ENCODE measurements around the gene CHPF.

CHPF gene, protein sequence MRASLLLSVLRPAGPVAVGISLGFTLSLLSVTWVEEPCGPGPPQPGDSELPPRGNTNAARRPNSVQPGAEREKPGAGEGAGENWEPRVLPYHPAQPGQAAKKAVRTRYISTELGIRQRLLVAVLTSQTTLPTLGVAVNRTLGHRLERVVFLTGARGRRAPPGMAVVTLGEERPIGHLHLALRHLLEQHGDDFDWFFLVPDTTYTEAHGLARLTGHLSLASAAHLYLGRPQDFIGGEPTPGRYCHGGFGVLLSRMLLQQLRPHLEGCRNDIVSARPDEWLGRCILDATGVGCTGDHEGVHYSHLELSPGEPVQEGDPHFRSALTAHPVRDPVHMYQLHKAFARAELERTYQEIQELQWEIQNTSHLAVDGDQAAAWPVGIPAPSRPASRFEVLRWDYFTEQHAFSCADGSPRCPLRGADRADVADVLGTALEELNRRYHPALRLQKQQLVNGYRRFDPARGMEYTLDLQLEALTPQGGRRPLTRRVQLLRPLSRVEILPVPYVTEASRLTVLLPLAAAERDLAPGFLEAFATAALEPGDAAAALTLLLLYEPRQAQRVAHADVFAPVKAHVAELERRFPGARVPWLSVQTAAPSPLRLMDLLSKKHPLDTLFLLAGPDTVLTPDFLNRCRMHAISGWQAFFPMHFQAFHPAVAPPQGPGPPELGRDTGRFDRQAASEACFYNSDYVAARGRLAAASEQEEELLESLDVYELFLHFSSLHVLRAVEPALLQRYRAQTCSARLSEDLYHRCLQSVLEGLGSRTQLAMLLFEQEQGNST

DNA sequence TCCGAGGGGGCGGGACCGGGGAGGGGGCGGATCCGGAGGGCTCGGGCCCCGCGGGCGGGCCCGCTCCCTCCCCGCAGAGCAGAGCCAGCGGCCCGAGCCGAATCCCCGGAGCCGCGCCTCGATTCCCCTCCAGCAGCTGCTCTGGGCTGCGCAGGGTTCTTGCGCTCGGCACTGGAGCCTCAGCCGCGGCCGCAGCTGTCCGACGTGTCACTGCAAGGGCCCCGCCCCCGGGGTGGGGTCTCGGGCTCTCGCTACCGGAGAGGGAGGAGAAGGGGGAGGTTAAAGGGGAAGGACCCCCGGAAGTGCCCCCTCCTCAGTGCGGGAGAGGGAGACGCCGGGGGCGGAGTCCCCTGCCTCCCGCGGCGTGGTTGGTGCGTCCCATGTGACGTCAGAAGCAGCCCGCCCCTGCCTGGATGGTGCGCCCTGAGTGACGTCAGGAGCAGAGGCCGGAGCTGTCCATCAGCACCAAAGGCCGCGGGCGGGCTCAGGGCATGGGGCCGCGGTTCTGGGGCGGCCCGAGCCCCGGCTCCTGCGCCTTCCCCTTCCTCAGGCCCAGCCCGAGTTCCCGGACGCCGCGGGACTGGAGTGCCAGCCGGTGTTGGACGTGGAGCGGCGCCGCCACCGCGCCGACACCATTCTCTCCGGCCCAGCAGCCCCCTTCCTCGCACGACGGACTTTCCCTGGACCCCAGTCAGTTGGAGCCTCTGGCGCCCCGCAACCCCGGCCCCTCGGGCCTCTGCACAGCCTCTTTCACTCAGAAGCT, at the start of gene CHPF, which contains the start of gene TMEM198:
TSS of gene CHPF (minus strand) at position 214 of the 763 bp plus-strand sequence. CDS start 271 bp downstream, outside the sequence.
TSS of gene TMEM198 (plus strand) at position 433 of the 763 bp plus-strand sequence. CDS start 700 bp downstream, outside the sequence.
- peak; percentile 95 for DNase-seq

DNA sequence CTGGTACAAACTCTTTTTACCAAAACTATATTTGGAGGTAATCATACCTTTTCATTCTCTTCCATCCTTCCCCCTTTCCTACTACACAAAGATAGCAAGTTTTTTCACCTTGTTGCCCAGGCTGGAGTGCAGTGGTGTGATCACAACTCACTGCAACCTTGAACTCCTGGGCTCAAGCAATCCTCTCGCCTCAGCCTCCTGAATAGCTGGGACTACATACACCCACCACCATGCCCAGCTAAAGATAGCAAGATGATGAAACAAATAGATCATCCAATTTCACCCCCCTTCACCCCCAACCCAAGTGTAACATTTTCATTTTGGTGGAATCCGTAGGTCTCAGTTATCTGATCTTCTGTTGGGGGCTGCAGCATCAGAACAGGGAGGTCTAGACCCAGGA, 49.5 kb upstream of the CHPF start:
- DNase-seq = no peak

DNA sequence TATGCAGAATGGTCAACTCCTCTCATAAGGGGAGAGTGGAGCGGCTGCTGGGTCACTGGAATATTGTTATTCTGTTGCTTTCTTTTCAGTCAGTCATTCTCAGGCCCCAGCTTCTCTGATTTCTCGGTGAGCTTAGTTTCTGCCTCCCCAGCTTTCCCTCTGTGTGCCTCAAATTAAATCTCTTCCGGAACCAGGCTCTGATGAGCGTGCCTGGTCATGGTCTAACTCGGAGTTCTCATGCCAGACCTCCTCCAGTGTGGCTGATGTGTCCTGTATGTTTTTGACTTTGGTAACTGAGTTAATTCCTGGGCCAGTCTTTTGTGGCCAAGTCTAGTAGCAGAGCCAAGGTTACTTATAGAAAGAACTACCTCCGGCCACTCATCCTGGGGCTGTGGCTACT, 49.1 kb upstream of the CHPF start:
- DNase-seq = no peak

DNA sequence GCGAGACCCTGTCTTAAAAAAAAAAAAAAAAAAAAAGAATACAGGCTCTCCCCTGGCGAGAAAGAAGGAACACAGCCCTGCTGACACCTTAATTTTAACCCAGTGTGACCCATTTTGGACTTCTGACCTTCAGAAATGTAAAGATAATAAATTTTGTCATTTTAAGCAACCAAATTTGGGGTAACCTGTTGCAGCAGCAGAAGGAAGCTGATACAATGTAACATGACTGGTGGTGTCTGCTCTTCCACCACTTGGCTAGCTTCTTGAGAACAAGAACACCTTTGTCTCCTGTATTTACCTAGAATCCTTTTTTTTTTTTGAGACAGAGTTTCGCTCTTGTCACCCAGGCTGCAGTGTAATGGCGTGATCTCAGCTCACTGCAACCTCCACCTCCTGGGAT, 47.5 kb upstream of the CHPF start:
- no peak for DNase-seq

DNA sequence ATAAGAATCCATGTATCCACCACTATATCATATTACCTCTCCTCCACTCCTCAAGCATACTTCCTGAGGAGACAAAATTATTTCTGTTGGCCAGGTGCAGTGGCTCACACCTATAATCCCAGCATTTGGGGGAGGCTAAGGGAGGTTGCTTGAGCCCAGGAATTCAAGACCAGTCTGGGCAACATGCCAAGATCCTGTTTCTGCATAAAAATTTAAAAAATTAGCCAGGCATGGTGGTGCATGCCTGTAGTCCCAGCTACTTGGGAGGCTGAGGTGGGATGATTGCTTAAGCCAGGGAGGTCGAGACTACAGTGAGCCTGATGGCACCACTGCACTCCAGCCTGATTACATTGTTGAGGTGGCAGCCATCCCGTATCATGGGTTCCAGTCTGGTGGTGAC, 37.7 kb upstream of the CHPF start:
- DNase-seq = no peak

DNA sequence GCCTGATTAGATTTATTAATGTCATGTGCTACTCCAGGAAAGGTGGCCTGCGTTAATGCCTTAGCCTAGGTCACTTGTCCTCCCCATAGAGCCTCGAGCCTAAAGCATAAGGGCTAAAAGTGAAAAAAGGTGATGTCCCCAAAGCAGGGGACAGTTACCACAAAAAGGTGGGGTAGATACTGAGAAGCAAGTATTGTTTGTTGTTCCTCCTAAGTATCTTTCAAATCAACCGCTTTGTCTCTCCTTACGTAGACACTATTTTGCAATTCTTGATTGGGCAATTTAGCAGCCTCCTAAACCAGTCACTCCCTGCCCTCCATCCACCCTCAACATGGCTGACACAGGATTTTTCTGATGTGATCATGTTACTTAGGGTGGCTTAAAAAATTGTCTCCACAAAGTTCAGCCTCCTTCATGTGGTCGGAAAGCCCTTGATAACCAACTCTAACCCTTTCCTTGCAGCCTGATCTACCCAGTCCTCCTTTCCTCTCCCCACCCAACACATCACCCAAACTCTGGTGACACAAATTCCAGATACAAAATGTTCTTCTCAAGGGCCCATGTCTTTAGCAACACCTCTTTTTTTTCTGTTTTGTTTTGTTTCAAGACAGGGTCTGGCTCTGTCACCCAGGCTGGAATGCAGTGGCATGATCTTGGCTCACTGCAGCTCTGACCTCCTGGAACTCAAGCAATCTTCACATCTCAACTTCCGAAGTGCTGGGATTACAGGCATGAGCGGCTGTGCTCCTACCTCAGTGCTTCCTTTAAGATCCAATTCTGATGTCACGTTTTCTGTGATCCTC, 35.4 kb upstream of the CHPF start:
- no peak for DNase-seq

DNA sequence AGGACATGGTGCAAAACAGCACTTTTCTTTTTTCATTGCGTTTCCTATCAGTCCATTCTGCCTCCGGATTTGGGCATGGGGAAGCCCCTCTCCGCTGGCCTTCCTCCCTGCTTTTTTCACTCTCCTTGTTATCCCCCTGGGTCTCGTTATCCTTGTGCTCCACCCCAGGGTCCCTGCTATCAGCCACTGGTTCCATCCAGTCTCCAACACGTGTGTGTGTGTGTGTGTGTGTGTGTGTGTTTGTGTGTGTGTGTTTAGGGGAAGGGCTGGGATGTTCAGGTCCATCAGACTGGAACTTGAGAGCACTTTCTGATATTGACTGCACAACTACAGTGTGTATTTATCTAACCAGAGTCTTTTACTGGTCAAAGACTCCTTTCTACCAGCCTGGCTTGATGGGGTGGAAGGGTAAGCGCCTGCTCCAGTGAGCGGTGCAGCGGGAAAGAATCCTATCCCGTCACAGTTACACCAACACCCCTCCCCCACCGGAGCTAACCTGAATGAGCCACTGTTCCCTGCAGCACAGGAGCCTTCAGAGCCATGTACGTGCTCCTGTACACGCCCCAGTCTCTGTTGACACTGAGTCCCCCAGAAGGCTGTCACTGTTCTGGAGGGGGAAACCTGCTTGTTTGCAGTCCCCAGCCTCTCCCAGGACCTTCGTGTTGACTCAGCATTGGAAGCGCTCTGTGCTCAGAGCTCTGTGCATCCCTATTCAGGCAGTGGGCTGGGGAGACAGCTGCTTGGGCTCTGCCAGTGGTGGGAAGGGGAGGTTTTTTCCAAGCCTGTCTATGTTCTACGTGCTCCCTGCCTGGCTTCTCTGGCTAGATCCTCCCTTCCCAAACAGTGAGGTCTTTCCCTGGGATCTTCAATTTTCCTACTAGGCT, 33.1 kb upstream of the CHPF start:
- DNase-seq = no peak

DNA sequence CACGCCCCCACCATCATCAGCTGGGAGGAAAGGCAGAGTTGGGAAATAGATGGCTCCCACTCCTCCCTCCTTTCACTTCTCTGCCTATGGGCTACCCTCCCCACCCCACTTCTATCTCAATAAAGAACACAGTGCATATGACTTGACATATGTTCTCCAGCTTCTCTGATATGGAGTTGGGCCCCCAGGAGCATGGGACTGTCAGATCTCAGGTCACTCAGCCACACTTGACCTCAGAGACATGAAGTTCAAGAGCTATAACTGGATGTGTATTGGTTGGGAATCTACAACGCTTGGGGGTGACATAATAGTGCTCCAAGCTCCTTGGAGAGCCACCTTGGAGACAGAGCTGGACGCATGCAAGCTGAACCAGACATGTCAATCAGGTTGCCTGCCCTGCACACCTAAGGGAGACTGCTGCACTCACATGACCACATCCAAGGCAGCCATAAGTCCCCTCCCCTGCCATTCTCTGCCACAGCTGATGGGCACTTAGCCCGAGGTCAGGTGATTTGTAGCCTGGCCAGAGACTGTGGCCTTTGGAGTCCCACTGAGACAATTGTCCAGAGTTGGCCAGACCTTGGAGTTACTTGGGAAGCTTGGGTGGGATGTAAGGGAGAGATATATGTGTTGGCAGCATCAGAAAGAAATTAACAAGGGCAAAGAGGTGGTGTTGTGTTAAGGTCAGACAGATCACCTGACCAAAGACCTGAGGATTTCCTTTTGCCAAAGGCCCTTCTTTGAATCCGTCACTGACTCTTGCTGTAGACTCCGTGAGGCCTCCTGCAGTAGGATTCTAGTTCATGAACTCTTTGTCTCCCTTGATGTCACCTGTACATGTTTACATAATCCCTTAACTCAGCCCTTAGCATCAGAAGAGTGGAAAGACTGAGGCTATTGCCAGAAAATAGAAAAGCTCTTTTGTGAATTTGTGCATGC, 32.2 kb upstream of the CHPF start:
- DNase-seq = no peak

DNA sequence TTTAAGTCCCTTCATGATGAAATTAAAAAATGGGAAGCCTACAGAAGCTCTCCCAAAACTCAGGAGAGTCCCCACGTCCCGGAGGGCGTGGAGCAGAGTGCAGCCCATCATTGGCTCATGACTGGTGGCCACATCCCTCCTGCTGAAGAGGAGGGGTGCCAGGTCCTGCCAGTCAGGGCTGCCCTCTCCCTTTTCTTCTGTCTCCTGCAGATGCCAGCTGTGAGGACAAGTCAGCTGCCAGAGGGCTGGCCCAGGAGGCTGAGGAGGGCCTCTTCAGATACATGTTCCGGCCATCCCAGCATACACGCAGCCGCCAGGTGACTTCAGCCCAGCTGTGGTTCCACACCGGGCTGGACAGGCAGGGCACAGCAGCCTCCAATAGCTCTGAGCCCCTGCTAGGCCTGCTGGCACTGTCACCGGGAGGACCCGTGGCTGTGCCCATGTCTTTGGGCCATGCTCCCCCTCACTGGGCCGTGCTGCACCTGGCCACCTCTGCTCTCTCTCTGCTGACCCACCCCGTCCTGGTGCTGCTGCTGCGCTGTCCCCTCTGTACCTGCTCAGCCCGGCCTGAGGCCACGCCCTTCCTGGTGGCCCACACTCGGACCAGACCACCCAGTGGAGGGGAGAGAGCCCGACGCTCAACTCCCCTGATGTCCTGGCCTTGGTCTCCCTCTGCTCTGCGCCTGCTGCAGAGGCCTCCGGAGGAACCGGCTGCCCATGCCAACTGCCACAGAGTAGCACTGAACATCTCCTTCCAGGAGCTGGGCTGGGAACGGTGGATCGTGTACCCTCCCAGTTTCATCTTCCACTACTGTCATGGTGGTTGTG, 31.1 kb upstream of the CHPF start:
- DNase-seq = no peak

DNA sequence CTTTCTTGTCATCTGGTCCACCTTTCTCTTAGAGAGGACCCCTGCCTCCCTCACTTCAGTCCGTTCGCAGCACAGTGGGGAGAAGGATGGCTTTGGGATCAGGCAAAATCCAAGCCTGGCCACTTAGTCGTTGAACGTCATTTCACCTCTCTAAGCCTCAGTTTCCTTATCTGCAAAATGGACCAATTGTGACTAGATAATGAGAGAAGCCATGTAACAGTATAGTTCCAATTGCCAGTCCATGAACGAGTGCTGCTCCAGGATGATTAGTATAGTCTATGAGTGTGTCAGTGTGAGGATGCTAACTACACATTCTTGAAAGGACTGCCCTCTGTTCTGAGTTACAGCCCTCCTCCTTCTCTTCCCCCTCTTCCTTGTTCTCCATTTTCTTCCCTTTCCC, 29.6 kb upstream of the CHPF start:
- no peak for DNase-seq

DNA sequence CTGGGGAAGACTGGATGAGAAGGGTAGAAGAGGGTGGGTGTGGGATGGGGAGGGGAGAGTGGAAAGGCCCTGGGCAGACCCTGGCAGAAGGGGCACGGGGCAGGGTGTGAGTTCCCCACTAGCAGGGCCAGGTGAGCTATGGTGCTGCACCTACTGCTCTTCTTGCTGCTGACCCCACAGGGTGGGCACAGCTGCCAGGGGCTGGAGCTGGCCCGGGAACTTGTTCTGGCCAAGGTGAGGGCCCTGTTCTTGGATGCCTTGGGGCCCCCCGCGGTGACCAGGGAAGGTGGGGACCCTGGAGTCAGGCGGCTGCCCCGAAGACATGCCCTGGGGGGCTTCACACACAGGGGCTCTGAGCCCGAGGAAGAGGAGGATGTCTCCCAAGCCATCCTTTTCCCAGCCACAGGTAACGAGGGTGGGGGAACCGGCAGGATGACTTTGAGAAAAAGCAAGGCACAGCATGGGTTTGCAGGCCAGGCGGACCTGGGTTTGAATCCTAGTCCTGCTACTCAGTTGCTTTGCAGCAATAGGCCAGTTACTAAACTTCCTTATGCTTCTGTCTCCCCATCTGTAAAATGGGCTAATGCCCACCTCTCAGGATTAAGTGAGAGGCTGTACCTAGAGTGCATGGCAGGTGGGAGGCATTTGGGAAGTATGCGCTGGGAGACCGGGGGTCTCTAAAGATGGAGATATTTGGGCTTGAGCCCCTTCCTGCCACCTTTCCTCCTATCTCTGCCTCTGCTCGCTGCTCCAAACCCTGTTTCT, 28.8 kb upstream of the CHPF start, which contains the start of gene INHA:
TSS of gene INHA (plus strand) at position 74 of the 765 bp plus-strand sequence. CDS start at position 139, 65 bp downstream.
- DNase-seq = no peak

DNA sequence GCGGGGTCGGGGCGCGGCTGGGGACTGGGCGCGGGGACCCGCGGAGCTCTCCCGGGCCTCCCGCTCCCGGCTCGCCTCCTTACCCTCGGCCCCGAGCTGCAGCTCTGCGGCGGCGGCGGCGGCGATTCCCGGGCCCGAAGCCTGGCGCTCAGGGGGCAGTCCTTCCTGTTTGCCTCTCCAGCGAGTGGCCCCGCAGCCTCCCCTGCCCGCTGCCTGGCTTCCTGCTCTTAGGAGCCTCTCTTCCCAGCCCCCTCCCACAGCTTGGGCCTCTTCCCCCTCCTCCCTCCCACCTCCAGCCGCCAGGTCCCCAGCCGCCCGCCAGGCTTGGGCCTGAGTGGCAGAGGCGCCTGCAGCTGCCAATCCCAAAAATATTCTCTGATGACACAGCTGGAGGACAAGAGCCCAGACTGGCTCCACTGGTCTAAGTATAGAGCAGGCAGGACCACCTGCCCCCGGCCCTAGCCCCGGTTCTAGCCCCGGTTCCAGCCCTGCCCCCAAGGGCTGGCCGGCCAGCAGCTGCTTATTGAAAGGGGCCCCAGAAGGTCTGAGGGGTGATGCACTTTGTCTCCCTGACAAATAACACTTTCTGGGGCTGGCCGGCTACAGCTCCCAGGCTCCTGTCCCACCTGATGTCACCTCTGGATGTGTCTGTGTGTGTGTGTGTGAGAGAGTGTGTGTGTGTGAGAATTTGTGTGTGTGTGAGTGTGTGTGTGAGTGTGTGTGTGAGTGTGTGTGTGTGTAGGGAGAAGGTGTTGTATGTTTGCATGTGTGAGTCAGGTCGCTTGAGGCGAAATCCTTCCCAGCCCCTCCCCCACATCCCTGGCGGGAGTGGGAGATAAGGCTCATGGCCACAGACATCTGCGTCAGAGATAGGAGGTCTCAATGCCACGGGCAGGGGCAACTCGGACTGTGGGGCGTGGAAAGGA, 28.0 kb upstream of the CHPF start, which contains the start of gene OBSL1:
TSS of gene OBSL1 (minus strand) at position 229 of the 926 bp plus-strand sequence. CDS start 307 bp downstream, outside the sequence.
- no peak for DNase-seq

DNA sequence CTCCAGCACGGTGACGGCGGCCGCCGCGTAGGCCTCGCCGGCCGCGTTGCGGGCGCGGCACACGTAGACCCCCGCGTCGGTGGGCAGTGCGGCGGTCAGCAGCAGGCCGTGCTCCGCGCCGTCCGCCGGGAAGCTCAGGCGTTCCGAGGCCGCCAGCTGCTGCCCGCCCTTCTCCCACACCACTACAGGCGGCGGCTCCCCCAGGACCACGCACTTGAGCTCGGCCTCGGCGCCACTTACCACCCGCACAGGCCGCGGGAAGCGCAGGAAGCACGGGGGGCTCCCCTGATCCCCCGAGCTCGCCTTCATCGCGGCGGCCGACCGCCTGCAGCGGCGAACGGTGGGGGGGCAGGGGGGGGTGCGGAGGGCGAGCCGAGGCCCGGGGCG, 27.3 kb upstream of the CHPF start:
- DNase-seq = no peak

DNA sequence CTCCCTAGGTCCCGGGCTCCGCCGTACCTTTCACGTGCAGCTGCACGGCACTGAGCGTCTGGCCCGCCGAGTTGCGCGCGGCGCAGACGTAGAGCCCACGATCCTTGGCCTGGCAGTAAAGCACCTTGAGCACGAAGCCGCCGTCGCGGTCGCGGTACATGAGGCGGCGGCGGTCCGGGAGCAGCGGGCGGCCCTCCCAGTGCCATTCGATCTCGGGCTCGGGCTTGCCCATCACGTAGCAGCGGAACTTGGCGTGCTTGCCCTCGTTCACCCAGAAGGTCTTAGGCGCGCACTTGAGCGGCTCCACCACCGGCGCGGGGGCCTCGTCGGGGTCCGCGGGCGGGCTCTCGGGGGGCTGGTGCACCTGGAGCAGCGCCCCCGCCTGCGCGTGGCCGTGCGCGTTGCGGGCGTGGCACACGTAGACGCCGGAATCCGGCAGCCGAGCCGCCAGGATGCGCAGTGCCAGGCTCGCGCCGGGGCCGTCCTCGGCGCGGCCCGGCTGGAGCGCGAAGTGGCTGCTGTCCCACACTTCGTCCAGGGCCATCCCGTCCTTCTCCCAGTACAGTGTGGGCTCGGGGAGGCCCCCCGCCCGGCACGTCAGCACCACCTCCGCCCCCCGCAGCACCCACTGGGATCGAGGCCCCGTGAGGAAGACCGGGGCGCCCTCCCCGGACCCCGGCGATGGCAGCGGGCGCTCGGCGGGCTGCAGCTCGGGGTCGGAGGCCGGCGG, 26.8 kb upstream of the CHPF start:
- DNase-seq = no peak

DNA sequence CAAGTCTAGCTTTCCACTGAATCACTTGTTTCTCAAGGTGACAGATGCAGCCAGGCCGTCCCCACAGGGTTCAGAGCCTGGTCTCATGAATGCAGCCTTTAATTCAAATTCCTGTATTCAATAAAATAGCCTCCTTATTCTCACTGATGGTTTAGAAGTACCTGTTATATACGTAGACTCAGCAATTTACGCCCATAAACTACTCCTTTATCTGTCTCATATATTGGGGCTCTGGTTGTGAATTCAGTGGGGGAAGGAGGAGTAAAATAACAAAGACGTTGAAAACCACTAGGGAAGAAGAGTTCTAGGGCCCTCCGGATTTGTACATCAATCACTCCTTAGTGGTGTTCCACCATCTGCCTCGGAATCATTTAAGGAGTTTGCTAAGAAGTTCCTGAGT, 26.0 kb upstream of the CHPF start:
- no peak for DNase-seq

DNA sequence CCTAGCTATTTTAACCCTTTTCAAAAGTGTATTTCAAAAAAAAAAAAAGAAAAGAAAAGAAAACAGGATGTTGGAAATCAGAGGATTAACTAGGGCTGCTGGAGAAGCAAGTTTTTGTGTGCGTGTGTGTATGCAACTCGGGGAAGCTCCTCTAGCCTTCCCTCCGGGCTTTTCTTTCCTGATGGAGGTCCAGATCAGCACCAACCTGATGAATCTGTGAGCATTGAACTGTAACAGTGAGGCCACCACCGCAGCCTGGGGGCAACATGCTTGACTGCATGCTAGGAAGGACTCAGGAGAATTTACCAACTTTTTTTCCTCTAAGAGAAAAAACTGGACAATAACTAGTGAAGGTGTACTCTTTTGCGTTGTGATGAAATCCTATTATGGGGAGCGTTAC, 25.4 kb upstream of the CHPF start:
- no peak for DNase-seq
